NCI-H526 (cell line): Measurements from ENCODE around the gene HGF.
"Not testable (repeated sequence)": the region's sequence is repeated elsewhere in the genome, so short reads cannot be mapped to it uniquely, and the experiment has no call there.

Experiments used
- DNase-seq, 2 experiments: peaks; one replicate each; lab custom pipeline; 2025; lab: John Stamatoyannopoulos, UW

Gene HGF

GRCh38 chr7:81769891-81770727, at the start of gene HGF:
HGF (minus strand) TSS chr7:81770047; CDS start chr7:81769971, 76 bp downstream.
- no peak for DNase-seq

DNA sequence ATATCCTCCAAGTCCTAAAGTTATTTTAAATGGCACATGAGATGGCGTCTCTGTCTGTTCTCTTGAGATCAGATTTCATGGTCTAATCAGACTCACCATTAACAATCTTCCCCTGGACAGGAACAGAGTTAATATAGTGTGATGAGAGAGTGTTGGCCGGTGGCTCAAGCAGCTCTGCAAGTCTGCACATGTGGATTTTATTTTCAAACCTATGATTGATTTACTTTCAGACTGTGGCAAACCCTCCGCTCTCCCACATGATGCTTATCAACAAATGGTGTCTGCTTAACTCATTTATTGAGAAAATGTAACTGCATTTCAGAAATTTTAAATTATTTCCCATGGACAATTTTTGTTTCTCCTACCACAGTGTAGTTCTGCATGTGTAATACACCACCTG, 46.5 kb upstream of the HGF start:
- no peak for DNase-seq

DNA sequence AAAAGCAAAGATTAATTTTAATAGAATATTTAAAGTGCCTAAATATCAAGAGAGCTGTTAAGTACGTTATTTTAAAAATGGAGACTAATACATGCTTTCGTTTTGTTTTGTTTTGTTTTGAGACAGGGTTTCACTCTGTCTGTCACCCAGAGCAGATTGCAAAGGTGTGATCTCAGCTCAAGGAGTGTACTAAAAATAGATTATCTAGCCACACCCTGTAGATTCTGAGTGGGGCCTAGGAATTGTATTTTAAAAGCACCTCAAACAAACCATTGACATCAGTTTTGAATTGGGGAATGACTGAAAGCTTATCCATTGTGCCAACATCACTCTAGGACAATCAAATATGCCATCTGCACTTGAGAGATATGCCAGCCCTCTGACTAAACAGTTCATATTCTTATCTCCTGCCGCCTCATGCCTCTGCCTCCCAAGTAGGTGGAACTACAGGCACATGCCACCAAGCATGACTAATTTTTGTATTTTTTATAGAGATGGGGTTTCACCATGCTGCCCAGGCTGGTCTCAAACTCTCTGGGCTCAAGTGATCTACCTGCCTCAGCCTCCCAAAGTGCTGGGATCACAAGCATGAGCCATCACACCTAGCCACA, 43.1 kb upstream of the HGF start:
- DNase-seq: not testable (repeated sequence)

GRCh38 chr7:81811956-81812865, 42.4 kb upstream of the HGF start:
- DNase-seq: peak; percentile 10 to 33

DNA sequence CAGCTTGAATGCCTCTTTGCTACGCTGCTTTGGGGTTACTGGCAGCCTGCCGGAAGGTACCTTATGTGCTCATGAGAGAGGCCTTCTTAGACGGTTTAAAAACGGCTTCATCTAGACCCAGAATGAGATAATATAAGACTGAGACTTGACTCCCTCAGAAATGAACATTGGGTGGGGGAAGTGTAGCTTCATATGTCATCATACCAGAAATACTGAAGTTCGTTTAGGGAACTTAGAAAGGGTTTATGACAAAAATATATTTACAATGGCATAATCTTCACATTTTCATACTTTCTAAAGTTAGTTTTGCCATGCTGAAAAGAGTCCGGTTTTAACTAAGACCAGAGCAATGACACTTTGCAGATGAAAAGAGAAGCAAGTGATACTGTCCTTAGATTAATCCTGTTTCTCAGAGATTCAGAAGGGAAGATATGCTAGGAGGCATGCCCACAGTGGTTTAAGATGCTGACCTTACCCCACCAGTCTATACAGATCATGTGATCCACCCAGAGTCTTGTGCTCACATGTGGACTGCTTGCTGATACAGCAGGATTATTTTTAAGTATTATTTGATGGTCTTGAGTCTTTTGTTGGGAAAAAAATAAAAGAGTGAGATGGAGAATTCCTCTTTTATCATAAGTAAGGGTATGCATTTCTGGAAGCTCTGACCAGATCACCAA, 40.8 kb upstream of the HGF start:
- no peak for DNase-seq

DNA sequence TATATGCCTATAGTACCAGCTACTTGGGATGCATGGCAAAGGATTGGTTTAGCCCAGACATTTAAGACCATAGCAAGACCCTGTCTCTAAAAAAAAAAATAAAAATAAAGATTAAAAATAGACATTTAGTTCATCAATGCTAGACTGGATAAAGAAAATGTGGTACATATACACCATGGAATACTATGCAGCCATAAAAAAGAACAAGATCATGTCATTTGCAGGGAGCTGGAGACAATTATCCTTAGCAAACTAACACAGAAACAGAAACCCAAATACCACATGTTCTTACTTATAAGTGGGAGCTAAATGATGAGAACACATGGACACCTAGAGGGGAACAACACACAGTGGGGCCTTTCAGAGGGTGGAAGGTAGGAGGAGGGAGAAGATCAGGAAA, 38.5 kb upstream of the HGF start:
- DNase-seq: not testable (repeated sequence)

DNA sequence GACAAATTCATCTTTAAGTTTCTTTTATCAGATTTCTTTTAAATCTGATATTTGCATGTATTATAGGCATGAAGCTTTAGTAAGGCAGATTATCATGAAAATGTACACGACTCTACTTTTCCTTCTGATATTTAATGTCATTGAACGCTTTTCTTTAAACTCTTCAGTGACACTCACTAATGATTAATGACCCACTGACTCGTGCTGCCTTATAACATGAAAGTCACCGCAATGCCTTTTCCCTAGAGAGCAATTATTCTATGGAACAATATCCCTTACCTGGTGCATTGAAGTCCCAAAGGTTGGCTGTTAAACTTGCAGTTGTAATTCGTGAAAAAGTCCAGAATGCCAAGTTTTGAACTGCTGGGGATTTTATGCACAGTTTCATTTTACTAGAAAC, 33.4 kb upstream of the HGF start:
- DNase-seq: no peak

GRCh38 chr7:81802251-81802650, 32.4 kb upstream of the HGF start:
- DNase-seq: no peak

DNA sequence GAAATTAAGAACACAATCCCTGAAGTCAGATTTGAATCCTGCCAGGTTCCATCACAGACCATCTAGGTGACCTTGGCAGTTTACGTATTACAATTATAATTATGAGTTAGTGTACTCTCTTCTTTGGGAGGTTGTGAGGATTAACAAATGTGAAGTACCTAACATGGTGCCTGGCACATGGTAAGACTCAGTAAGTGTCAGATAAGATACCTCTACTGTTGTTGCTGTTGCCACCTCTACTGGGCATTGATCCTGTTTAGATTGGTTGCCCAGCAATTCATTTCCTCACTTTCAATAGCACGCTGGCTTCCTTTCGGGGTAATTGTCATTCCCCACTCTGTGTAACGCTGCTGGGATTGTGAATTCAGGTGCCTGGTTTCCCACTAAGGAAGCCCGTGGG, 31.7 kb upstream of the HGF start:
- DNase-seq: no peak

GRCh38 chr7:81791568-81792518, 22.0 kb upstream of the HGF start:
- DNase-seq: no peak

GRCh38 chr7:81790686-81791085, 20.8 kb upstream of the HGF start:
- DNase-seq: no peak

GRCh38 chr7:81790120-81790500, 20.3 kb upstream of the HGF start:
- no peak for DNase-seq

GRCh38 chr7:81789406-81790119, 19.7 kb upstream of the HGF start:
- no peak for DNase-seq

- no peak for DNase-seq
Measured at GRCh38 chr7:81788246-81788645, 18.4 kb upstream of the HGF start.

- DNase-seq: no peak
Measured at GRCh38 chr7:81783818-81784217, 14.0 kb upstream of the HGF start.

GRCh38 chr7:81780914-81781693, 11.3 kb upstream of the HGF start:
- DNase-seq: no peak

- no peak for DNase-seq
Measured at GRCh38 chr7:81779706-81780105, 9.9 kb upstream of the HGF start.

DNA sequence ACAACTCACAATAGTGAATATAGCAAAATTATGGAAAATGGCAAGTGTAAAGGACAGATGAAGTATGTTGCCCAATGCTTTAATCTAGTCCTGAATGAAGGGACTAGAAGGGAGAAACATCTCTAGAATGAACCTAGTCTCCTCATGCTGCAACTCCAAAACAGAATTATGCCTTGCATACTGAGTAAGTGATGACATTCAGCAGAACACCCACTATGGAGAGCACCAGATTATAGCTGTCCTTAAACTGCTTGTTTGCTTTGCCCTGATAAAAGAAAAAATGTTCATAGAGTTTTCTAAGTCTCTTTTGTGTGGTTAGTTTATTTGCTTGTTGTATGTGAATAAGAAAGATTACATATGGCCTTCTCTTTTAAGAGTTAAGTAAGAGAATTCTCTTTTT, 7.8 kb upstream of the HGF start:
- no peak for DNase-seq

DNA sequence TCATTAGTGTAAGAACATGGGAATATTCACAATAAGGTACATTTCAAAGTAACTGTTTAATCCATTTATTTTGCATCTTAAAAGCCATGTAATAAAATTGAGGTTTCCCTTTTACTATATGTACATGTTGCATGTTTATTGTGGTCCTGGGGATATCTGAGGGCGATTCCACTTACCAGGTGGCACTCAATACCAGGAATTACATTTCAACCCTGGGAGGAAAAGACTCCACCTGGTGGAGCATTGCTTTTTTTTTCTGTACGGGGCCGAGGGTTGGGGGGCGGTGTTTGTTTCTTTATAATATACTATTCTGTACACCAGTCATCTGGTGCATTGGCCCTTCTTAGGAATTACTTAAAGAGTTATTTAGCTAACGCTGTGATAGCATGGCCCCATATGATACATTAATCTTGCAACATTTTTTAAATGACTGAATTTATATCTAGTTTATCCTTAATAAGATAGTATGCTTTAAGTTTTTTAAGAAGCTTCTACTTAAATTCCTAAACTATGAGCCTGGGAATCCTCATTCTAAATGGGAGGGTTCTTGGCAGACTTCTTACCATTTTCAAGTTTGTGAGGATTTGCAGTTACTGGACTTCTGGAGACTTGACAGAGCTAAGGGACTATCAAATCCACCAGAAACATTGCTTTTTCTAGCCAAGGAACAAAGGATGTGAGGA, 7.2 kb upstream of the HGF start:
- no peak for DNase-seq
